HepG2 (cell line): ENCODE data around the gene ITSN2. TPM values are rescaled to one million over a fixed set of nuclear protein-coding genes. Genes with fewer than 3 reads are reported as not detected.

Experiments used
- ARHGAP35 ChIP-seq: sonication (generic); formaldehyde crosslinking; IDR thresholded peaks from 2 replicates; pipeline ENCODE4 v1.9.0; 2022; ENCODE audit warnings: mild to moderate bottlenecking, inconsistent platforms, moderate library complexity, missing genetic modification reagents, borderline replicate concordance
- ATAD3A ChIP-seq: sonication (generic); formaldehyde crosslinking; IDR thresholded peaks from 2 replicates; pipeline ENCODE4 v1.4.0; 2020; ENCODE audit warnings: missing genetic modification reagents
- ATF1 ChIP-seq: IDR thresholded peaks from 2 replicates; pipeline ENCODE4 v1.6.1; 2016; ENCODE audit warnings: mild to moderate bottlenecking, control low read depth
- BRF2 ChIP-seq: sonication (generic); formaldehyde crosslinking; IDR thresholded peaks from 2 replicates; pipeline ENCODE4 v1.8.1; 2022; ENCODE audit warnings: mild to moderate bottlenecking, missing genetic modification reagents
- ELK4 ChIP-seq: sonication (generic); formaldehyde crosslinking; IDR thresholded peaks from 2 replicates; pipeline ENCODE4 v1.9.0; 2021; ENCODE audit warnings: missing genetic modification reagents, borderline replicate concordance
- NFYC ChIP-seq: IDR thresholded peaks from 2 replicates; pipeline ENCODE4 v1.6.1; 2016; ENCODE audit warnings: missing genetic modification reagents, missing compliant biosample characterization
- SMARCE1 ChIP-seq: fragments of 450-650 bp; IDR thresholded peaks from 2 replicates; pipeline ENCODE4 v1.6.1; 2017; ENCODE audit warnings: borderline replicate concordance
- ZNF879 ChIP-seq: sonication (generic); formaldehyde crosslinking; IDR thresholded peaks from 2 replicates; pipeline ENCODE4 v1.8.1; 2023; ENCODE audit warnings: missing genetic modification reagents
- polyA plus RNA-seq, 8 experiments: library from polyadenylated mRNA; depleted of rRNA in 3 of 8; stranded (reverse) in 7 of 8; unstranded in 1 of 8; fragments of >200 nt; fragmentation: Illumina TruSeq in 4 of 8; extraction: Trizol in 4 of 8; gene quantifications; 2 replicates each; pipeline versions ENCODE4 v1.2.1 to v1.2.3, GENCODE V29; 2011 to 2016; ENCODE audit warnings: low read depth in 4 of 8, missing spikeins in 1 of 8, mixed read lengths in 1 of 8; ENCODE audit not compliant: insufficient read depth in 1 of 8
- total RNA-seq, 5 experiments: library from RNA; depleted of rRNA; stranded (reverse); fragments of >200 nt; fragmentation: Illumina TruSeq; extraction: Trizol; gene quantifications; 2 replicates each; pipeline ENCODE4 v1.2.3, GENCODE V29; 2016; ENCODE audit warnings: low read depth in 1 of 5
- TF ChIP-seq, protein P1 (sequence below): sonication (generic); formaldehyde crosslinking; IDR thresholded peaks from 2 replicates; pipeline ENCODE4 v1.4.0; 2020; ENCODE audit warnings: low read depth, mild to moderate bottlenecking, missing genetic modification reagents
- TF ChIP-seq, protein P2 (sequence below): sonication (generic); formaldehyde crosslinking; IDR thresholded peaks from 2 replicates; pipeline ENCODE4 v1.5.0; 2020; ENCODE audit warnings: missing genetic modification reagents

The ITSN2 gene
- total and polyA plus RNA-seq, 2 of the 13 experiments (the other 11 are each of a cell fraction or from before 2014, with no cell fraction given) = 26.0 to 26.6 TPM

GRCh38 chr2:24339856-24340262 is 20.5 kb downstream of the ITSN2 start (continued):
- TF ChIP-seq NFYC (CRISPR knock-in tag) (no peak), ZNF879 (CRISPR knock-in tag) (no peak), SMARCE1 (no peak), ATAD3A (CRISPR knock-in tag) (no peak), ATF1 (CRISPR knock-in tag) (no peak), ARHGAP35 (no peak), ELK4 (CRISPR knock-in tag) (no peak), BRF2 (no peak)
- TF ChIP-seq, protein P1, sequence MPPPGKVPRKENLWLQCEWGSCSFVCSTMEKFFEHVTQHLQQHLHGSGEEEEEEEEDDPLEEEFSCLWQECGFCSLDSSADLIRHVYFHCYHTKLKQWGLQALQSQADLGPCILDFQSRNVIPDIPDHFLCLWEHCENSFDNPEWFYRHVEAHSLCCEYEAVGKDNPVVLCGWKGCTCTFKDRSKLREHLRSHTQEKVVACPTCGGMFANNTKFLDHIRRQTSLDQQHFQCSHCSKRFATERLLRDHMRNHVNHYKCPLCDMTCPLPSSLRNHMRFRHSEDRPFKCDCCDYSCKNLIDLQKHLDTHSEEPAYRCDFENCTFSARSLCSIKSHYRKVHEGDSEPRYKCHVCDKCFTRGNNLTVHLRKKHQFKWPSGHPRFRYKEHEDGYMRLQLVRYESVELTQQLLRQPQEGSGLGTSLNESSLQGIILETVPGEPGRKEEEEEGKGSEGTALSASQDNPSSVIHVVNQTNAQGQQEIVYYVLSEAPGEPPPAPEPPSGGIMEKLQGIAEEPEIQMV (CRISPR knock-in tag) = no peak
- TF ChIP-seq, protein P2, sequence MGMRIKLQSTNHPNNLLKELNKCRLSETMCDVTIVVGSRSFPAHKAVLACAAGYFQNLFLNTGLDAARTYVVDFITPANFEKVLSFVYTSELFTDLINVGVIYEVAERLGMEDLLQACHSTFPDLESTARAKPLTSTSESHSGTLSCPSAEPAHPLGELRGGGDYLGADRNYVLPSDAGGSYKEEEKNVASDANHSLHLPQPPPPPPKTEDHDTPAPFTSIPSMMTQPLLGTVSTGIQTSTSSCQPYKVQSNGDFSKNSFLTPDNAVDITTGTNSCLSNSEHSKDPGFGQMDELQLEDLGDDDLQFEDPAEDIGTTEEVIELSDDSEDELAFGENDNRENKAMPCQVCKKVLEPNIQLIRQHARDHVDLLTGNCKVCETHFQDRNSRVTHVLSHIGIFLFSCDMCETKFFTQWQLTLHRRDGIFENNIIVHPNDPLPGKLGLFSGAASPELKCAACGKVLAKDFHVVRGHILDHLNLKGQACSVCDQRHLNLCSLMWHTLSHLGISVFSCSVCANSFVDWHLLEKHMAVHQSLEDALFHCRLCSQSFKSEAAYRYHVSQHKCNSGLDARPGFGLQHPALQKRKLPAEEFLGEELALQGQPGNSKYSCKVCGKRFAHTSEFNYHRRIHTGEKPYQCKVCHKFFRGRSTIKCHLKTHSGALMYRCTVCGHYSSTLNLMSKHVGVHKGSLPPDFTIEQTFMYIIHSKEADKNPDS (CRISPR knock-in tag) = no peak
- TF ChIP-seq, all 625 proteins: peak for 20
